ENCODE results near the gene PCNX3. TPM values are rescaled to one million over a fixed set of nuclear protein-coding genes. Genes with fewer than 3 reads are reported as not detected.

The PCNX3 gene
- total RNA-seq, 4 donors from 2014 or later: 56.4 to 89.0 (median 62.4) TPM

DNA sequence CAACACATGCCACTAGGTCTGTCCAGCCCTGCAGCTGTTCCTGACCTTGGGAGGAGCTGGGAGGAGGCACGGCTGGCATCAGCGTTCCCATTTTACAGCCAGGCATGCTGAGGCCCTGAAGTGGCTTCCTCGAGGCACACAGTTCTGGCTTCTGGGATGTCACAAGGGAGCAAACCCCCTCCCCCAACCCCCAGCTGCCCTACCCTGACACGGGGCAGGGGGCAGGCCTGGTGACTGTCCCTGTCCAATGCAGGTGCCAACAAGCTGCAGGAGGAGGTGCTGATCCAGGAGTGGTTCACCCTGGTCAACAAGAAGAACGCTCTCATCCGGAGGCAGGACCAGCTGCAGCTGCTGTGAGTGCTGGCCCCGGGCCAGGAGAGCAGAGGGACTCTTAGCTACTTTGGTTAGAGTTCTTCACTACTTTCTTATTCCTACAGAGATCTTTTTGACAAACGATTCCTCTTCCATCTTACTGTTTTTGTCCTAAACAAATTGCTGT, 25.3 kb upstream of the PCNX3 start:
- H3K4me1 ChIP-seq: peaks cover 23 to 49% (median 38%) of the 10 kb centered on the region in 4 donors
- H3K36me3 ChIP-seq: no peaks in the 10 kb centered on the region
- in situ Hi-C loops (cut with MboI; ENCODE audit: low pct_ligation_motif_present in 1 of 4, low pct_unique_long_range_greater_than_20kb in 1 of 4, low sequenced_read_pairs in 3 of 4): no loop called here
- no peaks in the 10 kb centered on the region for H3K9me3 ChIP-seq
- 17 to 51% methylated on average over 1 to 8 of the region's 8 CpGs for WGBS, 2 donors (ENCODE audit: low coverage in 1 of 2)
- no peak overlapping the region for H3K4me3 ChIP-seq
- intact Hi-C loops (cut with DNase I; ENCODE audit: low total_unique reads): loop anchor here (5.0 kb wide), 1 partner anchor 48 kb away; no protein-coding TSS in a partner anchor
- no peaks in the 10 kb centered on the region for H3K27me3 ChIP-seq
- DNase-seq: peak; percentile 59
- no peak for TF ChIP-seq POLR2A (IDR thresholded peaks at IDR 0.05)
- TF ChIP-seq EP300 (IDR thresholded peaks at IDR 0.05; ENCODE audit: low read depth): no peak
- no peak for TF ChIP-seq POLR2AphosphoS5 (IDR thresholded peaks at IDR 0.05)
- TF ChIP-seq CTCF (IDR thresholded peaks at IDR 0.05): no peak
- peak overlapping the region in 2 of 4 donors; percentile 73 to 85 for H3K27ac ChIP-seq

GRCh38 chr11:65591939-65592857, 23.4 kb upstream of the PCNX3 start:
- Histone ChIP-seq H3K4me1 (peaks cover 12 to 42% (median 33%) of the 10 kb centered on the region in 4 donors), H3K27me3 (no peaks in the 10 kb centered on the region), H3K9me3 (no peaks in the 10 kb centered on the region), H3K27ac (peak overlapping the region; percentile 57 to 66 (median 64)), H3K36me3 (no peaks in the 10 kb centered on the region), H3K4me3 (peak overlapping the region in 3 of 4 donors; percentile 6 to 28 (median 27))
- TF ChIP-seq CTCF (IDR thresholded peaks at IDR 0.05) (peak in 4 of 5 experiments; percentile 7 to 23 (median 8)), EP300 (IDR thresholded peaks at IDR 0.05; ENCODE audit: low read depth) (no peak), POLR2AphosphoS5 (IDR thresholded peaks at IDR 0.05) (peak in 2 of 3 donors; percentile 15 to 29), POLR2A (IDR thresholded peaks at IDR 0.05) (no peak)
- intact Hi-C loops (cut with DNase I; ENCODE audit: low total_unique reads): loop anchor here (5.0 kb wide), 1 partner anchor 50 kb away; no protein-coding TSS in a partner anchor
- in situ Hi-C loops (cut with MboI; ENCODE audit: low pct_ligation_motif_present in 1 of 4, low pct_unique_long_range_greater_than_20kb in 1 of 4, low sequenced_read_pairs in 3 of 4): no loop called here
- DNase-seq: peak; percentile 60
- WGBS, 2 donors (ENCODE audit: low coverage in 1 of 2): 54% methylated on average over 57 of the region's 106 CpGs; no CpG with 5 or more reads in 1 of the 2 donors

DNA sequence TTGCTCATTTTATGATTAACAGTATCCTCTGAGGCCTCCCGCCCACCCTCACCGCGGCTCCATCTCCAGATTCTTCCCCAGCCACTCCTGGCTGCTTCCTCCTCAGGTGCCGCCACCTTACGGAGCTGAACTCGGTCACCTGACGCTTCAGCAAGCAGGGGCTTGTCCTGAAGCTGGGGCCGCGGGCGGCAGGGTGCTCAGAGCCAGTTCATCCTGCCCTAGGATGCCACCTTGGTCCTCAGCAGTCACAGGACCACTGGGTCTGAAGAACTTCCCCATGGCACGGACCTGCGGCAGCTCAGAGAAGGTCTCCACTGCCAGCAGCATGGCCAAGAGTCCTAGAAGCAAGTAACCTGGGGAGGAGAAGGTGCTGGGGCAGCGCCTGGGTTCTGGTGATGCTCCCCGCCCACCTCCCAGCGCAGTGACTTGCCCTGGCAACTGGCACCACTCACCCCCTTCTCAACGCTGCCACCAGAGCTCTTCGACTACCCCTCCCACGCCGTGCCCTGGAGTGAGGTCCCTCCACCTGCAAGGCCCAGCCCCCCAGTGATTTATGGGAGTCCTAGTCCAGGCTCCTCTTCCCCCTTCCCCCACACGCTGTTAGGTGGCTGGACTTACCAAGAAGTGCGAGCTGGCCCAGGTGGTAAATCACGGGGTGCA, 22.6 kb upstream of the PCNX3 start:
- intact Hi-C loops (cut with DNase I; ENCODE audit: low total_unique reads): loop anchor here (5.0 kb wide), 1 partner anchor 51 kb away; no protein-coding TSS in a partner anchor
- Histone ChIP-seq H3K36me3 (peaks cover 0 to 5% (median 1%) of the 10 kb centered on the region in 4 donors), H3K4me1 (peaks cover 5 to 35% (median 25%) of the 10 kb centered on the region in 4 donors), H3K27me3 (no peaks in the 10 kb centered on the region), H3K27ac (peak overlapping the region; percentile 57 to 66 (median 64)), H3K4me3 (no peak overlapping the region), H3K9me3 (no peaks in the 10 kb centered on the region)
- 75% methylated on average over 22 of the region's 22 CpGs; no CpG with 5 or more reads in 1 of the 2 donors for WGBS, 2 donors (ENCODE audit: low coverage in 1 of 2)
- TF ChIP-seq CTCF (IDR thresholded peaks at IDR 0.05): no peak
- TF ChIP-seq POLR2AphosphoS5 (IDR thresholded peaks at IDR 0.05): no peak
- TF ChIP-seq POLR2A (IDR thresholded peaks at IDR 0.05): no peak
- TF ChIP-seq EP300 (IDR thresholded peaks at IDR 0.05; ENCODE audit: low read depth): no peak
- DNase-seq: no peak
- in situ Hi-C loops (cut with MboI; ENCODE audit: low pct_ligation_motif_present in 1 of 4, low pct_unique_long_range_greater_than_20kb in 1 of 4, low sequenced_read_pairs in 3 of 4): no loop called here
